ENCODE data around the gene ARSI.
A peak's percentile ranks its signal among the peaks of the same experiment; 100 is the strongest.

The ARSI gene

GRCh38 chr5:150321784-150322183, 19.1 kb upstream of the ARSI start:
- no peak for TF ChIP-seq CTCF (IDR thresholded peaks at IDR 0.05; ENCODE audit: low read depth, low read length, missing control alignments)
- DNase-seq (ENCODE audit: low read depth): no peak
- H3K4me3 ChIP-seq (ENCODE audit: low read depth, low read length): no peak overlapping the region

GRCh38 chr5:150321211-150321610, 18.5 kb upstream of the ARSI start:
- DNase-seq (ENCODE audit: low read depth): no peak
- no peak overlapping the region for H3K4me3 ChIP-seq (ENCODE audit: low read depth, low read length)
- TF ChIP-seq CTCF (IDR thresholded peaks at IDR 0.05; ENCODE audit: low read depth, low read length, missing control alignments): no peak

DNA sequence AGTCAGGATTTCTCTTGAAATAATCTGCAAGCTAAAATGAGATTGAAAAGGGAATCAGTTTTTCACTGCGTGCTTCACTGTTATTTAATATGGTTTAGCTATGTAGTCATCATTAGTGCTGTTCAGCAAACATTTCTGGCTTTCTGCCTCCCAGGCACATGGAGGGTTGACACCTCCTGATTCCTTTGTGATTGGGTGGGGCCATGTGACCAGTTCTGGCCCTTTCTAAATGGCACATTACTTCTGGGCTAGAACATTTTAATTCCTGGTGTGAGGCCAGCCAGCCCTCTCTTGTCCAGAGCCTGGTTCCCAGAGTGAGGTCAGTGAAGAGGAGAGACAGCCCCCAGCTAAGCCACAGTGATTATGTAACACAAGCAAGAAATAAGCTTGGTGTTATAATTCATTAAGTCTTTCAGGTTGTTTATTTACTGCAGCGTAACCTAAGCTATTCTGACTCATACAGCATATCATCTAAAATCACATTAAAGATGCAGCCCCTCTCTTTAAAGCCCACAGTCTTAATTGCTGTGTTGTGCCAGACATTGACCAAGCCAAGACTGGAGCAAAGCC, 17.4 kb upstream of the ARSI start:
- DNase-seq (ENCODE audit: low read depth): no peak
- H3K4me3 ChIP-seq (ENCODE audit: low read depth, low read length): no peak overlapping the region
- TF ChIP-seq CTCF (IDR thresholded peaks at IDR 0.05; ENCODE audit: low read depth, low read length, missing control alignments): no peak

DNA sequence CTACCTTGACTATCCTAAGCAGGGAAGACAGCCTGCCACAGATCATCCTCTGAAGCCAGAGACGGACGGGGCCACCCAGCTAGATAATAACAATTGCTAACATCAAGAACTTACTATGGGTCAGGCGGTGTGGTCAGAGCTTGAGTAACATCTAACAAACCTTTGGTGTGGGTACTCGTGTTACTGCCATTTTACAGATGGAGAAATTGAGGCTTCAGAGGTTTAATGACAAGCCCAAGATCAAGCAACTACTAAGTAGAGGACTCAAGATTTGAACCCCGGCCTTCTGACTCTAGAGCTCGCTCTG, 16.7 kb upstream of the ARSI start:
- no peak overlapping the region for H3K4me3 ChIP-seq (ENCODE audit: low read depth, low read length)
- TF ChIP-seq CTCF (IDR thresholded peaks at IDR 0.05; ENCODE audit: low read depth, low read length, missing control alignments): no peak
- no peak for DNase-seq (ENCODE audit: low read depth)

DNA sequence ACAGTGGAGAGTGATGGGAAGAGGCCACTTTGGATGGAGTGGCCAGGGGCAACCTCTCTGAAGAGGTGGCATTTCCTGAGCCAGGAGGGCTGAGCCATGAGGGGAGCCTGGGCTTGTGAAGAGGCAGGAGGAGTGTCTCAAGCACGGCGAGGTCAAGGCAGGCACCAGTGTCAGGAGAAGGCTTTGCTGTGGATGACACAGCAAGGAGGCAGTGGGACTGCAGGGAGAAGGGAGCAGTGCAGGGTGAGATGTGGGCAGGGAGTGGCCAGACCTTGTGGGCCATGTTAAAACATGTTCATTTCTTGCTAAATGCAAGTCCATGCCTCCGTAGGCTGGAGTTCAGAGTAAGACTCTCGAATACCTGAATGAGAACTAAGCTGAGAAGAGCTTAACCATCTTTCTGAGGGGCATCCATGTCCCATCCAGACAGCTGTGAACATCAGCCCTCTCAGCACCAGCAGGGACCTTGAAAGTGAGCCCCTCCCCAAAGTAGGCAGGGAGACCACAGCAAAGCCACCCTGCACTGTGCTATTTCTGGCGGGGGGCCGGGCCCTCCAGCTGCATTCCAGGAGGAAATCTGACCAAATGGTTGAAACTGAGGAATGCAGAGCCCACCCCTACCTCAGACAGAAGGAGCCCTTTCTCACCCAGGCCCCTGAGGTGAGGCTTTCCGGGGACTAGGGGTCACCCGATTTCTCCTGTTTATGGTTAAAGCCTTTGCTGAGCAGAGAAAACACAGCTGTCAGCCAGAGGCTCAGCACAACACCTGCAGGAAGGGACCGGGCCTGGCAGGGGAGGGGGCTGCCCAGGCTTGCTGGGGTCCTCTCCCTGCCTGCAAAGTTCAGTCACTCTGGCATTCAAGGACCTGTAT, 16.1 kb upstream of the ARSI start:
- DNase-seq (ENCODE audit: low read depth): no peak
- no peak overlapping the region for H3K4me3 ChIP-seq (ENCODE audit: low read depth, low read length)
- TF ChIP-seq CTCF (IDR thresholded peaks at IDR 0.05; ENCODE audit: low read depth, low read length, missing control alignments): no peak

DNA sequence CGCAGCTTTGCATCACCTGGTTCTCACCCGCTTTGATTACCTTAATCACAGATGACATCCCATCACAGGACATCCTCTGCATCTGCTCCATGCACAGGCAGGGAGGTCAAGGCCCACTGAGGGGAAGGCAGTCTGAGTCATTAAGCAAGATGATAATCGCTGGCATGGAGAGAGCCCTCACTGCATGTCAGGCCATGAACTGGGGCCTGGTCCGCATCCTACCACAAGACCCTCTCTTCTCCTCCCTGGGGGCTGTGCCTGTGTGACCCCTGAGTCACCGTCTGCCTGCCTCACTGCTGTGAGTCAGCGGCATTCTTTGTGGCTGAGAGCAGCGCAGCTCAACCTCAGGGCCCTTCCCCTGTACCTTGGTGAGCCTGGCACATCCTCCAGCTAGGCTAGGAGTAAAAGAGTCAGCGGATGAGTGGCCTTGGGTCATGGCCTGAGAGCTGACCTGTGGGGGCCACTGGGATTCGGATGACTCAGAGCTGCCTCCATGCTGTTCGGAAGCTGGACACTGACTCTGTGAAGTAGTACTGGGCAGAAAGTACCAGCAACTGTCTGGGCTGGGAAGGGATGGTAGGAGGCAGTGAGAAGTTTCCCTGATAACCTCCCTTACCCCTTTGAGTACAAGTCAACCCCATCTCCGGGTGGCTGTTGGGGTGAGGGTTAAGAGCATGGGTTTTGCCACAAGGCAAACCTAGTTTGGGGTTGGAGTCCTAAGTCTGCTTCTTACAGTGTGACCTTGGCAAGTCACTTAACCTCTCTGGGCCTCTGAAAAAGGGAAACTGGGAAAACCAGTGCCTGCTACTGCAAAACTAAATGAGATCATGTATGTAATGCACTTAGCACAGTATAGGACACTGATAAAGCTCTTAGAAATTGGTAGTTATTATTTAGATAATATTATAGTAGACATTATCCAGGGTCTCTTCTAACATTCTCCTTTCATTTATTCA, 14.6 kb upstream of the ARSI start:
- H3K4me3 ChIP-seq (ENCODE audit: low read depth, low read length): no peak overlapping the region
- peak; percentile 8 for DNase-seq (ENCODE audit: low read depth)
- TF ChIP-seq CTCF (IDR thresholded peaks at IDR 0.05; ENCODE audit: low read depth, low read length, missing control alignments): no peak

All from GM12864 (cell line).